Ascending aorta (tissue), 2 donors: ENCODE measurements around the gene TIMM23. TPM values are rescaled to one million over a fixed set of nuclear protein-coding genes. Genes with fewer than 3 reads are reported as not detected.
A peak's percentile ranks its signal among the peaks of the same experiment; 100 is the strongest.
"Not testable (repeated sequence)": the region's sequence is repeated elsewhere in the genome, so short reads cannot be mapped to it uniquely, and the experiment has no call there.

ENCODE experiments used
- DNase-seq, 2 donors: peaks; one replicate each; pipeline ENCODE4 v3.0.0-alpha.2; 2019; ENCODE audit warnings: low spot score in 2 of 2
- H3K27ac ChIP-seq, 2 donors: fragments of 200-600 bp; sonication (generic); one replicate each; pipeline ENCODE4 v1.5.1; 2016 to 2017; ENCODE audit warnings: mild to moderate bottlenecking in 1 of 2
- H3K27me3 ChIP-seq: fragments of 200-600 bp; sonication (generic); one replicate; pipeline ENCODE4 v1.5.1; 2017
- H3K36me3 ChIP-seq, 2 donors: fragments of 200-600 bp; sonication (generic); one replicate each; pipeline ENCODE4 v1.5.1; 2016
- H3K4me1 ChIP-seq, 2 donors: fragments of 200-600 bp; sonication (generic); one replicate each; pipeline ENCODE4 v1.5.1; 2016 to 2017; ENCODE audit warnings: mild to moderate bottlenecking in 1 of 2
- H3K4me3 ChIP-seq, 2 donors: fragments of 200-600 bp; sonication (generic); one replicate each; pipeline ENCODE4 v1.5.1; 2016 to 2017; ENCODE audit warnings: mild to moderate bottlenecking in 1 of 2
- H3K9me3 ChIP-seq, 2 donors: fragments of 200-600 bp; sonication (generic); one replicate each; pipeline ENCODE4 v1.5.1; 2016
- intact Hi-C: fragments of 100-400 bp; cut with DNase I; formaldehyde crosslinking; loops from one replicate; pipeline ENCODE4 v1.15.1; 2023
- total RNA-seq: library from RNA; depleted of rRNA; stranded (reverse); fragments of >200 nt; gene quantifications from one replicate; pipeline ENCODE4 v1.1.0, GENCODE V29; 2016

TIMM23 gene
- total RNA-seq = 19.3 TPM

GRCh38 chr10:45972106-45972812 lies at the start of gene TIMM23:
Gene TIMM23, plus strand, starts transcription at chr10:45972489. Its CDS starts 136 bp downstream, at chr10:45972625.
- intact Hi-C loops = loop anchor here (10.0 kb wide), 1 partner anchor 53 kb away; no protein-coding TSS in a partner anchor
- not testable (repeated sequence) for H3K36me3 ChIP-seq, H3K27me3 ChIP-seq, H3K9me3 ChIP-seq, H3K4me1 ChIP-seq
- peak within 1 kb of the TSS; percentile 63 to 67 for H3K27ac ChIP-seq
- peak; percentile 38 to 91 for DNase-seq
- H3K4me3 ChIP-seq = peak within 1 kb of the TSS; percentile 83 to 87

- H3K4me3 ChIP-seq, intact Hi-C loops, H3K36me3 ChIP-seq: not testable (repeated sequence)
These were observed 45.5 kb upstream of the TIMM23 start for GRCh38 chr10:45926790-45927189.

GRCh38 chr10:45931305-45931704 lies 41.0 kb upstream of the TIMM23 start:
- H3K4me1 ChIP-seq, H3K9me3 ChIP-seq, H3K36me3 ChIP-seq, DNase-seq, H3K27me3 ChIP-seq, intact Hi-C loops, H3K27ac ChIP-seq, H3K4me3 ChIP-seq: not testable (repeated sequence)

More at GRCh38 chr10:45926790-45927189, 45.5 kb upstream of the TIMM23 start:
- H3K4me1 ChIP-seq, H3K9me3 ChIP-seq, H3K27me3 ChIP-seq, H3K27ac ChIP-seq, DNase-seq: not testable (repeated sequence)

- H3K27ac ChIP-seq, intact Hi-C loops, H3K27me3 ChIP-seq, H3K9me3 ChIP-seq, DNase-seq, H3K36me3 ChIP-seq, H3K4me1 ChIP-seq, H3K4me3 ChIP-seq: not testable (repeated sequence)
These were observed 37.5 kb upstream of the TIMM23 start for GRCh38 chr10:45934788-45935187.

- DNase-seq, H3K9me3 ChIP-seq, H3K4me3 ChIP-seq, H3K4me1 ChIP-seq, H3K27me3 ChIP-seq, intact Hi-C loops, H3K36me3 ChIP-seq, H3K27ac ChIP-seq: not testable (repeated sequence)
These were observed 33.1 kb upstream of the TIMM23 start for GRCh38 chr10:45939176-45939697.

- H3K4me3 ChIP-seq, H3K27me3 ChIP-seq, DNase-seq, H3K4me1 ChIP-seq, H3K36me3 ChIP-seq, intact Hi-C loops, H3K9me3 ChIP-seq, H3K27ac ChIP-seq: not testable (repeated sequence)
These were observed 31.1 kb upstream of the TIMM23 start for GRCh38 chr10:45941196-45941595.

- H3K4me1 ChIP-seq, DNase-seq, H3K4me3 ChIP-seq, intact Hi-C loops, H3K9me3 ChIP-seq, H3K27ac ChIP-seq, H3K36me3 ChIP-seq, H3K27me3 ChIP-seq: not testable (repeated sequence)
These were observed 26.8 kb upstream of the TIMM23 start for GRCh38 chr10:45945476-45945875.

- intact Hi-C loops, H3K27ac ChIP-seq, H3K9me3 ChIP-seq, DNase-seq, H3K27me3 ChIP-seq, H3K4me3 ChIP-seq, H3K36me3 ChIP-seq, H3K4me1 ChIP-seq: not testable (repeated sequence)
These were observed 24.9 kb upstream of the TIMM23 start for GRCh38 chr10:45947363-45947762.

GRCh38 chr10:45948801-45949200 lies 23.5 kb upstream of the TIMM23 start:
- intact Hi-C loops, H3K4me3 ChIP-seq, H3K27me3 ChIP-seq, H3K36me3 ChIP-seq, H3K9me3 ChIP-seq, H3K27ac ChIP-seq, H3K4me1 ChIP-seq, DNase-seq: not testable (repeated sequence)

- H3K9me3 ChIP-seq, intact Hi-C loops, H3K4me3 ChIP-seq, DNase-seq, H3K27me3 ChIP-seq, H3K36me3 ChIP-seq, H3K4me1 ChIP-seq, H3K27ac ChIP-seq: not testable (repeated sequence)
These were observed 17.9 kb upstream of the TIMM23 start for GRCh38 chr10:45954367-45954766.

GRCh38 chr10:45956634-45957033 lies 15.7 kb upstream of the TIMM23 start:
- H3K36me3 ChIP-seq, DNase-seq, intact Hi-C loops, H3K9me3 ChIP-seq, H3K4me1 ChIP-seq, H3K4me3 ChIP-seq, H3K27me3 ChIP-seq, H3K27ac ChIP-seq: not testable (repeated sequence)

- intact Hi-C loops, H3K27me3 ChIP-seq, H3K9me3 ChIP-seq, H3K36me3 ChIP-seq, H3K27ac ChIP-seq, H3K4me3 ChIP-seq, H3K4me1 ChIP-seq, DNase-seq: not testable (repeated sequence)
These were observed 14.4 kb upstream of the TIMM23 start for GRCh38 chr10:45957928-45958327.

GRCh38 chr10:45962686-45963452 lies 9.4 kb upstream of the TIMM23 start:
- H3K27me3 ChIP-seq, intact Hi-C loops, H3K9me3 ChIP-seq, H3K36me3 ChIP-seq, H3K27ac ChIP-seq, H3K4me1 ChIP-seq, DNase-seq, H3K4me3 ChIP-seq: not testable (repeated sequence)

- not testable (repeated sequence) for H3K9me3 ChIP-seq, H3K4me1 ChIP-seq, H3K27ac ChIP-seq, H3K27me3 ChIP-seq, DNase-seq, H3K36me3 ChIP-seq
- peak overlapping the region; percentile 83 to 87 for H3K4me3 ChIP-seq
- intact Hi-C loops = loop anchor here (10.0 kb wide), 1 partner anchor 54 kb away; no protein-coding TSS in a partner anchor
These were observed 1.3 kb upstream of the TIMM23 start for GRCh38 chr10:45971019-45971418.
